OCI-LY3 (cell line): ENCODE results near the gene CACNA1C.

Source experiments
- EZH2phosphoT487 ChIP-seq: fragments of 200-600 bp; shearing (Covaris generic); IDR thresholded peaks from 2 replicates; pipeline ENCODE4 v1.6.1; 2018; ENCODE audit warnings: antibody characterized with exemption, mixed run types, low read depth
- TF ChIP-seq, protein P1 (sequence below): fragments of 200-600, 300-600 bp; sonication (generic); IDR thresholded peaks from 2 replicates; pipeline ENCODE4 v1.5.1; 2014; ENCODE audit warnings: antibody characterized with exemption, low read length, low read depth

DNA sequence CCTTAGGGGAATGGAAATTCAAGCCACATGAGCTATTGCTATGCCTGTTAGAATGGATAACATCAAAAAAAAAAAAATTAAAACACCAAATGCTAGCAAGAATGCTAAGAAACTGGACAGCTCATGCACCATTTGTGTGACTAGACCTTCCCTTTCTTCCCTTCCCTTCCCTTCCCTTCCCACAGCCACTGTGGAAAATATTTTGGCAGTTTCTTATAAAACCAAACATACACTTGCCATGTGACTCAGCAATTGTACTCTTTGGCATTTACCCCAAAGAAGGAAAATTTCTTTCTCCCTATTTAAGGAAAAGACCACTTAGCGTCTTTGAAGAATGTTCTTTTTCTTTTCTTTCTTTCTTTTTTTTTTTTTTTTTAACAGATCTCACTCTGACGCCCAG is 692.9 kb downstream of the CACNA1C start:
- TF ChIP-seq, protein P1, sequence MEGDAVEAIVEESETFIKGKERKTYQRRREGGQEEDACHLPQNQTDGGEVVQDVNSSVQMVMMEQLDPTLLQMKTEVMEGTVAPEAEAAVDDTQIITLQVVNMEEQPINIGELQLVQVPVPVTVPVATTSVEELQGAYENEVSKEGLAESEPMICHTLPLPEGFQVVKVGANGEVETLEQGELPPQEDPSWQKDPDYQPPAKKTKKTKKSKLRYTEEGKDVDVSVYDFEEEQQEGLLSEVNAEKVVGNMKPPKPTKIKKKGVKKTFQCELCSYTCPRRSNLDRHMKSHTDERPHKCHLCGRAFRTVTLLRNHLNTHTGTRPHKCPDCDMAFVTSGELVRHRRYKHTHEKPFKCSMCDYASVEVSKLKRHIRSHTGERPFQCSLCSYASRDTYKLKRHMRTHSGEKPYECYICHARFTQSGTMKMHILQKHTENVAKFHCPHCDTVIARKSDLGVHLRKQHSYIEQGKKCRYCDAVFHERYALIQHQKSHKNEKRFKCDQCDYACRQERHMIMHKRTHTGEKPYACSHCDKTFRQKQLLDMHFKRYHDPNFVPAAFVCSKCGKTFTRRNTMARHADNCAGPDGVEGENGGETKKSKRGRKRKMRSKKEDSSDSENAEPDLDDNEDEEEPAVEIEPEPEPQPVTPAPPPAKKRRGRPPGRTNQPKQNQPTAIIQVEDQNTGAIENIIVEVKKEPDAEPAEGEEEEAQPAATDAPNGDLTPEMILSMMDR, result no peak
- TF ChIP-seq EZH2phosphoT487, result no peak
